ENCODE results near the gene SFXN2. TPM values are rescaled to one million over a fixed set of nuclear protein-coding genes. Genes with fewer than 3 reads are reported as not detected.
A peak's percentile ranks its signal among the peaks of the same experiment; 100 is the strongest.
"Not testable (repeated sequence)": the region's sequence is repeated elsewhere in the genome, so short reads cannot be mapped to it uniquely, and the experiment has no call there.

Gene SFXN2
- total RNA-seq, 4 donors from 2014 or later = 0.20 to 5.0 (median 0.76) TPM

DNA sequence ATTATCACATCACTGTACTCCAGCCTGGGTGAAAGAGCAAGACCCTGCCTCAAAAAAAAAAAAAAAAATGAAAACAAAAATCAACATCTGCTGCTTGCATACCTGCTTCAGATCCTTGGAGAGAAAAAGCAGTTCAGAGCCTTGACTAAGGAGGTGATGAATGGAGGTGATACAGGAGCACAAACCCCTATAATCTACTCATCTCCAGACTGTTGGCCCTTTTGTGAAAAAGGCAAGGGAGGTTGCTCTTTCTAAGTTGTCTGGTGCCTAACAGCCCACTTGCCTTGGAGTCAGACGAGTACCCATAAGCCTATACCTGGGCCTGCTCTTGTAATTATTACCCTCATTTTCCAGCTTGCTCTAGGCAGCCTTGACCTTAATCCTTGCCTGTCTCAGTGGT, 1.4 kb downstream of the SFXN2 start:
- in situ Hi-C loops (cut with MboI; ENCODE audit: low sequenced_read_pairs in 4 of 4) (no loop called here), intact Hi-C loops (cut with DNase I; ENCODE audit: low total_unique reads) (loop anchor here (2.0 to 10.0 kb wide), 2 partner anchors 27 to 211 kb away; partner anchors contain the start of genes ACTR1A, SUFU and WBP1L)
- Histone ChIP-seq H3K36me3 (no peaks in the 10 kb centered on the region), H3K27me3 (no peaks in the 10 kb centered on the region), H3K9me3 (no peaks in the 10 kb centered on the region), H3K4me3 (no peak overlapping the region), H3K27ac (peak overlapping the region in 2 of 4 donors; percentile 86), H3K4me1 (peaks cover 26 to 30% of the 10 kb centered on the region in 2 donors)
- DNase-seq (no peak), ATAC-seq (no peak)
- TF ChIP-seq, protein P1, sequence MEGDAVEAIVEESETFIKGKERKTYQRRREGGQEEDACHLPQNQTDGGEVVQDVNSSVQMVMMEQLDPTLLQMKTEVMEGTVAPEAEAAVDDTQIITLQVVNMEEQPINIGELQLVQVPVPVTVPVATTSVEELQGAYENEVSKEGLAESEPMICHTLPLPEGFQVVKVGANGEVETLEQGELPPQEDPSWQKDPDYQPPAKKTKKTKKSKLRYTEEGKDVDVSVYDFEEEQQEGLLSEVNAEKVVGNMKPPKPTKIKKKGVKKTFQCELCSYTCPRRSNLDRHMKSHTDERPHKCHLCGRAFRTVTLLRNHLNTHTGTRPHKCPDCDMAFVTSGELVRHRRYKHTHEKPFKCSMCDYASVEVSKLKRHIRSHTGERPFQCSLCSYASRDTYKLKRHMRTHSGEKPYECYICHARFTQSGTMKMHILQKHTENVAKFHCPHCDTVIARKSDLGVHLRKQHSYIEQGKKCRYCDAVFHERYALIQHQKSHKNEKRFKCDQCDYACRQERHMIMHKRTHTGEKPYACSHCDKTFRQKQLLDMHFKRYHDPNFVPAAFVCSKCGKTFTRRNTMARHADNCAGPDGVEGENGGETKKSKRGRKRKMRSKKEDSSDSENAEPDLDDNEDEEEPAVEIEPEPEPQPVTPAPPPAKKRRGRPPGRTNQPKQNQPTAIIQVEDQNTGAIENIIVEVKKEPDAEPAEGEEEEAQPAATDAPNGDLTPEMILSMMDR (IDR thresholded peaks at IDR 0.05 in 4 of 5, conservative IDR thresholded peaks at IDR 0.05 in 1 of 5) = no peak
- TF ChIP-seq POLR2A (IDR thresholded peaks at IDR 0.05) = no peak

GRCh38 chr10:102716900-102717565, 2.6 kb downstream of the SFXN2 start:
- in situ Hi-C loops (cut with MboI; ENCODE audit: low sequenced_read_pairs in 4 of 4); ATAC-seq; H3K9me3 ChIP-seq; H3K36me3 ChIP-seq; DNase-seq; H3K4me3 ChIP-seq; H3K27me3 ChIP-seq: not testable (repeated sequence)
- intact Hi-C loops (cut with DNase I; ENCODE audit: low total_unique reads) = loop anchor here (10.0 kb wide), 1 partner anchor 212 kb away; the partner anchor contains the start of genes ACTR1A and SUFU
- Histone ChIP-seq H3K27ac (peak overlapping the region in 3 of 4 donors; percentile 51 to 78 (median 74)), H3K4me1 (peaks cover 26 to 30% of the 10 kb centered on the region in 2 donors)

- intact Hi-C loops (cut with DNase I; ENCODE audit: low total_unique reads) = loop anchor here (10.0 kb wide), 1 partner anchor 213 kb away; the partner anchor contains the start of genes ACTR1A and SUFU
- Histone ChIP-seq H3K9me3 (no peaks in the 10 kb centered on the region), H3K36me3 (no peaks in the 10 kb centered on the region), H3K27me3 (no peaks in the 10 kb centered on the region), H3K27ac (peak overlapping the region; percentile 51 to 78 (median 74)), H3K4me1 (peaks cover 22 to 25% of the 10 kb centered on the region in 2 donors), H3K4me3 (no peak overlapping the region)
- in situ Hi-C loops (cut with MboI; ENCODE audit: low sequenced_read_pairs in 4 of 4) = no loop called here
- peak in 1 of 2 donors; percentile 13 for TF ChIP-seq POLR2A (IDR thresholded peaks at IDR 0.05)
- TF ChIP-seq, protein P1 (IDR thresholded peaks at IDR 0.05 in 4 of 5, conservative IDR thresholded peaks at IDR 0.05 in 1 of 5) = no peak
- ATAC-seq = peak; percentile 39 to 56
- peak; percentile 44 to 69 for DNase-seq
Measured at GRCh38 chr10:102718220-102718619, 3.8 kb downstream of the SFXN2 start.

GRCh38 chr10:102720337-102720736, 5.9 kb downstream of the SFXN2 start:
- H3K27me3 ChIP-seq = no peaks in the 10 kb centered on the region
- H3K36me3 ChIP-seq = no peaks in the 10 kb centered on the region
- intact Hi-C loops (cut with DNase I; ENCODE audit: low total_unique reads) = loop anchor here (10.0 kb wide), 1 partner anchor 344 kb away; no protein-coding TSS in a partner anchor
- no peak for ATAC-seq
- no peaks in the 10 kb centered on the region for H3K9me3 ChIP-seq
- TF ChIP-seq POLR2A (IDR thresholded peaks at IDR 0.05) = no peak
- TF ChIP-seq, protein P1 (IDR thresholded peaks at IDR 0.05 in 4 of 5, conservative IDR thresholded peaks at IDR 0.05 in 1 of 5) = no peak
- no peak for DNase-seq
- peaks cover 13 to 17% of the 10 kb centered on the region in 2 donors for H3K4me1 ChIP-seq
- H3K27ac ChIP-seq = no peak overlapping the region
- in situ Hi-C loops (cut with MboI; ENCODE audit: low sequenced_read_pairs in 4 of 4) = loop anchor here in 3 of 4 donors (10.0 kb wide), 3 partner anchors 114 to 524 kb away; partner anchors contain the start of genes RPEL1 (in 2 of the 3) and CYP17A1 (in 1 of the 3)
- H3K4me3 ChIP-seq = no peak overlapping the region

- in situ Hi-C loops (cut with MboI; ENCODE audit: low sequenced_read_pairs in 4 of 4) = loop anchor here in 3 of 4 donors (10.0 kb wide), 3 partner anchors 114 to 524 kb away; partner anchors contain the start of genes RPEL1 (in 2 of the 3) and CYP17A1 (in 1 of the 3)
- intact Hi-C loops (cut with DNase I; ENCODE audit: low total_unique reads) = loop anchor here (10.0 kb wide), 1 partner anchor 344 kb away; no protein-coding TSS in a partner anchor
- ATAC-seq (no peak), DNase-seq (no peak)
- TF ChIP-seq, protein P1 (IDR thresholded peaks at IDR 0.05 in 4 of 5, conservative IDR thresholded peaks at IDR 0.05 in 1 of 5) = no peak
- no peak for TF ChIP-seq POLR2A (IDR thresholded peaks at IDR 0.05)
- Histone ChIP-seq H3K27ac (no peak overlapping the region), H3K36me3 (no peaks in the 10 kb centered on the region), H3K9me3 (no peaks in the 10 kb centered on the region), H3K4me1 (peaks cover 13 to 18% of the 10 kb centered on the region in 2 donors), H3K4me3 (no peak overlapping the region), H3K27me3 (no peaks in the 10 kb centered on the region)
Measured at GRCh38 chr10:102720775-102721301, 6.4 kb downstream of the SFXN2 start.

All from gastrocnemius medialis (tissue), 4 donors.